Sigmoid colon (tissue), 7 donors: ENCODE results near the gene PRKG1. TPM values are rescaled to one million over a fixed set of nuclear protein-coding genes. Genes with fewer than 3 reads are reported as not detected.

Experiments
- DNase-seq: peaks from one replicate; pipeline ENCODE4 v3.0.0-alpha.2; 2019
- H3K27ac ChIP-seq, 4 donors: fragments of 200-600 bp; sonication (generic); one replicate each; pipeline ENCODE4 v1.5.1; 2016 to 2019; ENCODE audit warnings: mild to moderate bottlenecking in 1 of 4
- H3K27me3 ChIP-seq, 3 donors: fragments of 200-600 bp; sonication (generic); one replicate each; pipeline ENCODE4 v1.5.1; 2019; ENCODE audit warnings: mild to moderate bottlenecking in 1 of 3
- H3K36me3 ChIP-seq, 4 donors: fragments of 200-600 bp; sonication (generic); one replicate each; pipeline ENCODE4 v1.5.1; 2016 to 2019
- H3K4me1 ChIP-seq, 4 donors: fragments of 200-600 bp; sonication (generic); one replicate each; pipeline ENCODE4 v1.5.1; 2017 to 2019
- H3K4me3 ChIP-seq, 4 donors: fragments of 200-600 bp; sonication (generic); one replicate each; pipeline ENCODE4 v1.5.1; 2017 to 2019; ENCODE audit warnings: mild to moderate bottlenecking in 2 of 4, moderate library complexity in 1 of 4
- H3K9me3 ChIP-seq, 4 donors: fragments of 200-600 bp in 3 of 4; sonication (generic) in 3 of 4; one replicate each; pipeline versions ENCODE4 v1.5.1 to v1.6.1; 2013 to 2019
- EP300 ChIP-seq, 4 donors: sonication (generic); formaldehyde crosslinking; IDR thresholded peaks; one replicate each; pipeline ENCODE4 v1.6.1; 2017; ENCODE audit warnings: antibody characterized with exemption in 4 of 4
- POLR2A ChIP-seq, 2 donors: fragments of 450-650 bp; IDR thresholded peaks; one replicate each; pipeline ENCODE4 v1.6.1; 2016; ENCODE audit warnings: antibody characterized with exemption in 2 of 2, mild to moderate bottlenecking in 2 of 2, moderate library complexity in 2 of 2
- POLR2AphosphoS5 ChIP-seq, 4 donors: sonication (generic); formaldehyde crosslinking; IDR thresholded peaks; one replicate each; pipeline ENCODE4 v1.6.1; 2017; ENCODE audit warnings: antibody characterized with exemption in 4 of 4
- WGBS, 2 donors: extraction: QIAGEN DNeasy Blood & Tissue Kit; methylation state at CpG; one replicate each; pipeline ENCODE4 v1.1.7; 2013; 5-methylcytosine and 5-hydroxymethylcytosine counted together
- intact Hi-C: fragments of 100-400 bp; cut with DNase I; formaldehyde crosslinking; loops from one replicate; pipeline ENCODE4 v1.15.1; 2023
- polyA plus RNA-seq, 3 donors: library from polyadenylated mRNA; stranded (reverse); fragments of 200-250 nt; gene quantifications; one replicate each; pipeline ENCODE4 v1.2.3, GENCODE V29; 2013
- total RNA-seq, 4 donors: library from RNA; depleted of rRNA; stranded (reverse); fragments of >200 nt; gene quantifications; one replicate each; pipeline ENCODE4 v1.1.0, GENCODE V29; 2016
- TF ChIP-seq, protein P1 (sequence below), 4 experiments: fragments of 450-650 bp in 3 of 4; fragments of 200-600 bp in 1 of 4; IDR thresholded peaks; one replicate each; pipeline ENCODE4 v1.5.1; 2016 to 2019; ENCODE audit warnings: antibody characterized with exemption in 4 of 4, mild to moderate bottlenecking in 3 of 4, moderate library complexity in 2 of 4
- donor health status: healthy with polysubstance abuse.
- donor health status: Bipolar disorder and iron deficiency.
- donor health status: healthy.

PRKG1 gene
- total and polyA plus RNA-seq, 7 donors = 3.7 to 92.9 (median 60.2) TPM

DNA sequence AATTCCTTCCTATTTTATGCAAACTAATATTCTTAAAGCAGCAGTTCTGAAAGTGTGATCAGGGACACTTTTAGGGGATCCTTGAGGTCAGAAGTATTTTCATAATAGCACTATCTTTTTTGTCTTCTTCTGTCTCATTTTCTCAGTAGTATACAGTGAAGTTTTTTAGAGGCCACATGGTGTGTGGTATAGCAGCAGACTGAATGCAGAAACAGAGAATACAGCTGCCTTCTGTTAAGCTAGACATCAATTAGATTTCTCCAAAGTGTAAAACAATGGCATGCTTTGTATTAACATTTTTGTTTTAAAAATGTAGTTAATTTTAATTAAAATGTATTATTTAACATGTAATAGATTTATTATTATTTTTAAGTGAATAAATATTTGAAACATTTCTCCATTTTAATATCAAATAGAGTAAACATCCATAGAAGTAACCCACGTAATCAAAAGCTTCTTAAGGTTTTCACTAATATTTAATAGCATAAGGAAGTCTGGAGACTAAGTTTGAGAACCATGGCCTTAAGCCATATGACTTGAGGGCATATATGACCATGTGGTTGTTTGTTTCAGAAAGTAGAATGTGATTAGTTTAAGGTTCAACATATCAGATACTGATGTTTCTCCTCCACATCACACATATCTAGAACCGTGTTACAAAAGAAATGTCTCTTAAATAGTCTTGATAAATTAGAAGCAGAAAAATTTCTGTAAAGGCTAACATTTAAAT lies 94.0 kb downstream of the PRKG1 start:
- Histone ChIP-seq H3K27me3 (no peaks in the 10 kb centered on the region), H3K27ac (no peak overlapping the region), H3K4me3 (no peak overlapping the region), H3K9me3 (no peaks in the 10 kb centered on the region), H3K4me1 (peaks cover 0 to 13% (median 5%) of the 10 kb centered on the region in 4 donors), H3K36me3 (no peaks in the 10 kb centered on the region)
- intact Hi-C loops = no loop called here
- TF ChIP-seq, protein P1, sequence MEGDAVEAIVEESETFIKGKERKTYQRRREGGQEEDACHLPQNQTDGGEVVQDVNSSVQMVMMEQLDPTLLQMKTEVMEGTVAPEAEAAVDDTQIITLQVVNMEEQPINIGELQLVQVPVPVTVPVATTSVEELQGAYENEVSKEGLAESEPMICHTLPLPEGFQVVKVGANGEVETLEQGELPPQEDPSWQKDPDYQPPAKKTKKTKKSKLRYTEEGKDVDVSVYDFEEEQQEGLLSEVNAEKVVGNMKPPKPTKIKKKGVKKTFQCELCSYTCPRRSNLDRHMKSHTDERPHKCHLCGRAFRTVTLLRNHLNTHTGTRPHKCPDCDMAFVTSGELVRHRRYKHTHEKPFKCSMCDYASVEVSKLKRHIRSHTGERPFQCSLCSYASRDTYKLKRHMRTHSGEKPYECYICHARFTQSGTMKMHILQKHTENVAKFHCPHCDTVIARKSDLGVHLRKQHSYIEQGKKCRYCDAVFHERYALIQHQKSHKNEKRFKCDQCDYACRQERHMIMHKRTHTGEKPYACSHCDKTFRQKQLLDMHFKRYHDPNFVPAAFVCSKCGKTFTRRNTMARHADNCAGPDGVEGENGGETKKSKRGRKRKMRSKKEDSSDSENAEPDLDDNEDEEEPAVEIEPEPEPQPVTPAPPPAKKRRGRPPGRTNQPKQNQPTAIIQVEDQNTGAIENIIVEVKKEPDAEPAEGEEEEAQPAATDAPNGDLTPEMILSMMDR (IDR thresholded peaks at IDR 0.05) = no peak
- no peak for TF ChIP-seq POLR2A (IDR thresholded peaks at IDR 0.05)
- no peak for TF ChIP-seq EP300 (IDR thresholded peaks at IDR 0.05)
- no peak for TF ChIP-seq POLR2AphosphoS5 (IDR thresholded peaks at IDR 0.05)
- no peak for DNase-seq
- WGBS, 2 donors = 78 to 92% methylated on average over 2 of the region's 2 CpGs

- no peaks in the 10 kb centered on the region for H3K27me3 ChIP-seq
- WGBS, 2 donors = 79 to 85% methylated on average over 1 of the region's 1 CpG
- intact Hi-C loops = no loop called here
- H3K27ac ChIP-seq = no peak overlapping the region
- no peak for TF ChIP-seq EP300 (IDR thresholded peaks at IDR 0.05)
- H3K4me3 ChIP-seq = no peak overlapping the region
- no peak for DNase-seq
- H3K36me3 ChIP-seq = no peaks in the 10 kb centered on the region
- H3K4me1 ChIP-seq = peaks cover 0 to 13% (median 5%) of the 10 kb centered on the region in 4 donors
- no peaks in the 10 kb centered on the region for H3K9me3 ChIP-seq
These were observed 94.8 kb downstream of the PRKG1 start for GRCh38 chr10:51169111-51169510.

DNA sequence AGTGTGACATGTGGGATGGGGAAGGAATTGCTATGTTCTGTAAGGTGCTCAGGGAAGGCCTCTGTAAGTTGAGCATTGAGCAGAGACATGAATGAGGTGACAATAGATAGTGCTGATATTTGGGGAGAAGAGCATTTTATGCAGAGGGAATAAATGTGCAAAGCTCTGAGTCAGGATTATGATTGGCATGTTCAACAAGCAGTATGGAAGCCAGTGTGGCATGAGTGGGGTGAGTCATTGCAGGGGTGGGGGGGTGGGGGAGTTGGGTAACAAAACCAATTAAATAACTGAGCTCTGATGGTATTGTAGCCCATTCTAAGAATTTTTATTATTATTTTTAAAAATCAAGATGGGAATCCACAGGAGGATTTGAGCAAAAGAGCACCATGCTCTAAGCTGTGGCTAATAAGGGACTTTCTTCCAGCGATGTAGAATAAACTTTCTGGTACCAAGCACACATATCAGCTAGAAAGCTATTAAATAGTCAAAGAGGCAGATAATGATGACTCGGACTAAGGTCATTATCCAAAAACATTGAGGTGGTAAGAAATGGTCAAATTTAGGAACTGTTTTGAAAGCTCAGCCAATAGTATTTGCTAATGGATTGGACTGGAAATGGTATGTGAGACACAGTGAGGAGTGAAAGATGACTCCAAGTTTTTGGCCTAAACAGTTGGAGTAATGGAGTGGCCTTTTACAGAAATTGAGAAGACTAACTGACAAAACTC lies 96.4 kb downstream of the PRKG1 start:
- intact Hi-C loops = no loop called here
- TF ChIP-seq POLR2A (IDR thresholded peaks at IDR 0.05) (no peak), EP300 (IDR thresholded peaks at IDR 0.05) (no peak), POLR2AphosphoS5 (IDR thresholded peaks at IDR 0.05) (no peak)
- TF ChIP-seq, protein P1 (IDR thresholded peaks at IDR 0.05) = no peak
- H3K27ac ChIP-seq = peak overlapping the region in 3 of 4 donors; percentile 19 to 24 (median 24)

GRCh38 chr10:51171946-51172345 lies 97.7 kb downstream of the PRKG1 start:
- H3K36me3 ChIP-seq = no peaks in the 10 kb centered on the region

More for the DNA sequence above, 96.4 kb downstream of the PRKG1 start:
- DNase-seq = no peak
- 67 to 93% methylated on average over 2 of the region's 2 CpGs for WGBS, 2 donors
- Histone ChIP-seq H3K4me3 (no peak overlapping the region), H3K9me3 (no peaks in the 10 kb centered on the region), H3K27me3 (no peaks in the 10 kb centered on the region), H3K36me3 (no peaks in the 10 kb centered on the region), H3K4me1 (peaks cover 0 to 13% (median 5%) of the 10 kb centered on the region in 4 donors)

DNA sequence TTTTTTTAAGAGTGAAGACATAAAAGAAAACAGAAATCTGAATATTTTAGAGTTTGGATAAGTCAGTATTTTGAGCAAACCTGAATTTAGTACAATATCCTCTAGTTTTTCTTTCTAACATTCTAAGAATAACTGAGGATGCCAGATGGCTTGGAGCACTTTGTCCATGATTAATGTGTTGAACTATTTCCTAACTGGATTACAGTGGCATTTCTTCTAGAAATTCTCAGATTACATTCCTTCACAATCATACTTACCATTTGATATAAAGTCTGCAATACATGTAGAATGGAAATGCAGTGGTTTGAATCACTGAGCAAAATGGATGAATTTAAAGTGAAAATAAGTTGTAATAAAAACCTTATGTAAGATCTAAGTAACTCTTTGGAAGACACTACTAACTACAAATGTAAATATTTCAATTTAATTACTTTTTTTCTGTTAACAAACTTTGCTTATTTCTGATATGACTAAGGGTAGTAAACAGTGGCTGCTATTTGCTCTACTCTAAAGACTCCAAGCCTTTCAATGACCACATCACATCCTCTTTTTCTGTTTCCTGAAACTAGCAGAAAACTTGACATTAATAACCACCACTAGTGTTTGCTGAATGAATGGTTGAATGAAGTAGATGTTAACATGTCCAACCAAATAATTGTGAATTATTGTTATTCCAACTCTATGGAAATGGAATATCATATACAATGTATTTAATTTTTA lies 102.8 kb downstream of the PRKG1 start:
- H3K36me3 ChIP-seq = no peaks in the 10 kb centered on the region
- intact Hi-C loops = no loop called here
- TF ChIP-seq POLR2A (IDR thresholded peaks at IDR 0.05) (no peak), EP300 (IDR thresholded peaks at IDR 0.05) (no peak), POLR2AphosphoS5 (IDR thresholded peaks at IDR 0.05) (no peak)
- TF ChIP-seq, protein P1 (IDR thresholded peaks at IDR 0.05) = no peak
- H3K27ac ChIP-seq = no peak overlapping the region
- no peaks in the 10 kb centered on the region for H3K27me3 ChIP-seq
- no peak for DNase-seq
- H3K4me3 ChIP-seq = no peak overlapping the region
- H3K9me3 ChIP-seq = no peaks in the 10 kb centered on the region
- peaks cover 0 to 9% (median 4%) of the 10 kb centered on the region in 4 donors for H3K4me1 ChIP-seq

More at GRCh38 chr10:51171946-51172345, 97.7 kb downstream of the PRKG1 start:
- no peak for DNase-seq
- H3K9me3 ChIP-seq = no peaks in the 10 kb centered on the region
- TF ChIP-seq POLR2AphosphoS5 (IDR thresholded peaks at IDR 0.05) (peak in 3 of 4 donors; percentile 17 to 25 (median 18)), EP300 (IDR thresholded peaks at IDR 0.05) (no peak)
- H3K4me3 ChIP-seq = no peak overlapping the region
- intact Hi-C loops = no loop called here
- H3K4me1 ChIP-seq = peaks cover 0 to 19% (median 7%) of the 10 kb centered on the region in 4 donors
- WGBS, 2 donors = 91 to 94% methylated on average over 2 of the region's 2 CpGs
- no peaks in the 10 kb centered on the region for H3K27me3 ChIP-seq
- H3K27ac ChIP-seq = peak overlapping the region in 2 of 4 donors; percentile 19 to 24
